Putamen (tissue), 1 donor: ENCODE data around the gene OR6C75.
"Not testable (repeated sequence)": the region's sequence is repeated elsewhere in the genome, so short reads cannot be mapped to it uniquely, and the experiment has no call there.

ENCODE experiments used
- DNase-seq: peaks from one replicate; pipeline ENCODE4 v3.0.0-alpha.2; 2016; ENCODE audit warnings: low spot score

OR6C75 gene

GRCh38 chr12:55362675-55363074 lies at the start of gene OR6C75:
OR6C75 (plus strand) TSS chr12:55362975; CDS start chr12:55365111, 2,136 bp downstream.
- no peak for DNase-seq

- no peak for DNase-seq
Observed at GRCh38 chr12:55314043-55314442, 48.7 kb upstream of the OR6C75 start, which contains the start of gene OR6C1. OR6C1 (plus strand) TSS chr12:55314343; CDS start chr12:55320600, 6,257 bp downstream.

GRCh38 chr12:55320201-55320600 lies 42.6 kb upstream of the OR6C75 start:
- DNase-seq: no peak

GRCh38 chr12:55325801-55326200 lies 37.0 kb upstream of the OR6C75 start:
- DNase-seq: not testable (repeated sequence)

GRCh38 chr12:55330446-55330845 lies 32.3 kb upstream of the OR6C75 start, which contains the start of gene OR6C3:
OR6C3 (plus strand) TSS chr12:55330746; CDS start chr12:55331701, 955 bp downstream.
- DNase-seq: no peak

GRCh38 chr12:55336002-55336401 lies 26.8 kb upstream of the OR6C75 start:
- DNase-seq: no peak

- DNase-seq: not testable (repeated sequence)
Observed at GRCh38 chr12:55355338-55355737, 7.4 kb upstream of the OR6C75 start.

- no peak for DNase-seq
Observed at GRCh38 chr12:55365086-55365485, 2.3 kb downstream of the OR6C75 start.

GRCh38 chr12:55372521-55372920 lies 9.7 kb downstream of the OR6C75 start:
- DNase-seq: no peak

- no peak for DNase-seq
Observed at GRCh38 chr12:55385891-55386290, 23.1 kb downstream of the OR6C75 start.

GRCh38 chr12:55392032-55392795 lies 29.4 kb downstream of the OR6C75 start:
- no peak for DNase-seq

- no peak for DNase-seq
Observed at GRCh38 chr12:55396326-55396725, 33.6 kb downstream of the OR6C75 start.

GRCh38 chr12:55400229-55400628 lies 37.5 kb downstream of the OR6C75 start, which contains the start of gene OR6C65:
OR6C65 (plus strand) TSS chr12:55400529; CDS start chr12:55400529, 0 bp downstream.
- no peak for DNase-seq

- DNase-seq: no peak
Observed at GRCh38 chr12:55407866-55408265, 45.1 kb downstream of the OR6C75 start.

- DNase-seq: not testable (repeated sequence)
Observed at GRCh38 chr12:55409133-55409532, 46.4 kb downstream of the OR6C75 start.

- not testable (repeated sequence) for DNase-seq
Observed at GRCh38 chr12:55412138-55412537, 49.4 kb downstream of the OR6C75 start.

- not testable (repeated sequence) for DNase-seq
Observed at GRCh38 chr12:55413498-55414388, 51.0 kb downstream of the OR6C75 start.

- DNase-seq: not testable (repeated sequence)
Observed at GRCh38 chr12:55414396-55414823, 51.6 kb downstream of the OR6C75 start.

- not testable (repeated sequence) for DNase-seq
Observed at GRCh38 chr12:55414889-55415288, 52.1 kb downstream of the OR6C75 start.

- DNase-seq: no peak
Observed at GRCh38 chr12:55416961-55417360, 54.2 kb downstream of the OR6C75 start.
